Measurements from ENCODE around the gene RND3. TPM values are rescaled to one million over a fixed set of nuclear protein-coding genes. Genes with fewer than 3 reads are reported as not detected.

Gene RND3
- total and polyA plus RNA-seq, 8 donors, result 10.3 to 58.2 (median 27.1) TPM

DNA sequence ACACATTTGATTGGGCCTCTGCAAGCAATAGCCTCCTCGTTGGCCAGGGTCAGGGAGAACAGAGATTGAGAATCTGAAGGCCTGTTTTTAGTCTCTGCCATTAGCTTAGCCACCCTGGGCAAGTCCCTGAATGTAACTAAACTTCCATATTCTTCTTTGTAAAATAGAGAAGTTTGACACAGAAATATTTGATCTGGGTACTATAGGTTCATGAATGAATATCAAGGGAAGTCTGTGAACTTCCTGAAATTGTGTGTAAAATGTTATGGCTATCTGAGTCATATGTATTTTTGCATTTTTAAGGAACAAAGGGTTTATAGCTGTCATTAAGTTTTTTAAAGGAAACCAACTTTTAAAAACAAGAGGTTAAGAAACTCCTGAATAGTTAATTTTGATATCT lies 23.2 kb downstream of the RND3 start:
- no peak for TF ChIP-seq EP300 (IDR thresholded peaks at IDR 0.05)
- TF ChIP-seq POLR2A (IDR thresholded peaks at IDR 0.05), result no peak
- TF ChIP-seq POLR2AphosphoS5 (IDR thresholded peaks at IDR 0.05), result no peak
- TF ChIP-seq, protein P1, sequence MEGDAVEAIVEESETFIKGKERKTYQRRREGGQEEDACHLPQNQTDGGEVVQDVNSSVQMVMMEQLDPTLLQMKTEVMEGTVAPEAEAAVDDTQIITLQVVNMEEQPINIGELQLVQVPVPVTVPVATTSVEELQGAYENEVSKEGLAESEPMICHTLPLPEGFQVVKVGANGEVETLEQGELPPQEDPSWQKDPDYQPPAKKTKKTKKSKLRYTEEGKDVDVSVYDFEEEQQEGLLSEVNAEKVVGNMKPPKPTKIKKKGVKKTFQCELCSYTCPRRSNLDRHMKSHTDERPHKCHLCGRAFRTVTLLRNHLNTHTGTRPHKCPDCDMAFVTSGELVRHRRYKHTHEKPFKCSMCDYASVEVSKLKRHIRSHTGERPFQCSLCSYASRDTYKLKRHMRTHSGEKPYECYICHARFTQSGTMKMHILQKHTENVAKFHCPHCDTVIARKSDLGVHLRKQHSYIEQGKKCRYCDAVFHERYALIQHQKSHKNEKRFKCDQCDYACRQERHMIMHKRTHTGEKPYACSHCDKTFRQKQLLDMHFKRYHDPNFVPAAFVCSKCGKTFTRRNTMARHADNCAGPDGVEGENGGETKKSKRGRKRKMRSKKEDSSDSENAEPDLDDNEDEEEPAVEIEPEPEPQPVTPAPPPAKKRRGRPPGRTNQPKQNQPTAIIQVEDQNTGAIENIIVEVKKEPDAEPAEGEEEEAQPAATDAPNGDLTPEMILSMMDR (IDR thresholded peaks at IDR 0.05), result no peak
- Histone ChIP-seq H3K36me3 (peaks cover 3 to 13% (median 7%) of the 10 kb centered on the region in 4 donors), H3K4me3 (no peak overlapping the region), H3K27me3 (no peaks in the 10 kb centered on the region), H3K9me3 (no peaks in the 10 kb centered on the region), H3K27ac (no peak overlapping the region), H3K4me1 (peaks cover 0 to 25% (median 11%) of the 10 kb centered on the region in 4 donors)
- intact Hi-C loops (cut with DNase I; ENCODE audit: low total_unique reads), result no loop called here
- WGBS, 5 donors, result 3 to 53% (median 29%) methylated on average over 1 of the region's 1 CpG
- no peak for DNase-seq

DNA sequence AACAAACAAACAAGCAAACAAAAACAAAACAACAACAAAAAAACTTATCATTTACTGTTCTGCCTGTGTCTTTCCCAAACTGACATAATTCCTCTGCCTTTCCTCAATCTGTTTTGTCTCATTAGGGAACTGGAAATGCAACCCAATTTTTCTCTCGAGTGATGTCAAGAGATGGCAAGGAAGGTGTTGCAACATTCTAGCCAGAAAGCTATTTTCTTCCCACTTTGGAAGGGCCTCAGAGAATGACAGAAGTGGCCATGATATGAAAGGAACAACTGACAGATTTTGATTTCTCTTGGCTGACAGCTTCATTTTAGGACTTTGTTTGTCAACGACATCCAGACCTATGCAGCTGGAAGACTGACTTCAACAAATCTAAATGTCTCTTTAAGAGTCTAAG lies 24.7 kb downstream of the RND3 start:
- H3K4me1 ChIP-seq, result peaks cover 0 to 15% (median 7%) of the 10 kb centered on the region in 4 donors
- no peak overlapping the region for H3K4me3 ChIP-seq
- intact Hi-C loops (cut with DNase I; ENCODE audit: low total_unique reads), result no loop called here
- no peak overlapping the region for H3K27ac ChIP-seq
- no peak for DNase-seq
- H3K27me3 ChIP-seq, result no peaks in the 10 kb centered on the region
- no peaks in the 10 kb centered on the region for H3K36me3 ChIP-seq
- no peaks in the 10 kb centered on the region for H3K9me3 ChIP-seq
- 75 to 90% (median 88%) methylated on average over 2 of the region's 2 CpGs for WGBS, 5 donors
- TF ChIP-seq POLR2A (IDR thresholded peaks at IDR 0.05), result no peak
- no peak for TF ChIP-seq POLR2AphosphoS5 (IDR thresholded peaks at IDR 0.05)
- TF ChIP-seq EP300 (IDR thresholded peaks at IDR 0.05), result no peak
- TF ChIP-seq, protein P1 (IDR thresholded peaks at IDR 0.05), result no peak

DNA sequence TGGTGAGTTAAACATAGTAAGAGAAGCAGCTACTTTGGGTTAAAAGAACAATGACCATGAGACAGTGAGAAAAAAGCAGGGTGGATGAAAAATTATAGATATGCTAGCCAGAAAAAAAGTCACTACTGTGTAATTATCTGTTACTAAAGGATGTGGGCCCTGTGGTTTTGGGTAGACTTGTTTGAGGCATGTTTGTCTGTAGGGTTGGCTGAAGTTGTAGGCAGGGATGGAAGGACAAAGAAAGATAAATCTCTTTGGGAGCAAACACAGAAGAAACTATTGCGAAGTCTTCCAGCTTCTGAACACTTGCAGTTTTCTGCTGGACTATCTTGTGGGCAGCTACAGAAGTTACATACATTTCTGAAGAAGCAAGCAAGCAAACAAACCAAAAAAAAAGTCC lies 28.2 kb downstream of the RND3 start:
- Histone ChIP-seq H3K27ac (no peak overlapping the region), H3K4me1 (no peaks in the 10 kb centered on the region), H3K27me3 (no peaks in the 10 kb centered on the region), H3K36me3 (no peaks in the 10 kb centered on the region), H3K9me3 (no peaks in the 10 kb centered on the region), H3K4me3 (no peak overlapping the region)
- TF ChIP-seq, protein P1 (IDR thresholded peaks at IDR 0.05), result no peak
- no peak for TF ChIP-seq POLR2AphosphoS5 (IDR thresholded peaks at IDR 0.05)
- TF ChIP-seq EP300 (IDR thresholded peaks at IDR 0.05), result no peak
- TF ChIP-seq POLR2A (IDR thresholded peaks at IDR 0.05), result no peak
- DNase-seq, result no peak
- intact Hi-C loops (cut with DNase I; ENCODE audit: low total_unique reads), result no loop called here
- 89 to 97% (median 94%) methylated on average over 1 of the region's 1 CpG for WGBS, 5 donors

GRCh38 chr2:150450765-150451164 lies 36.7 kb downstream of the RND3 start:
- H3K4me3 ChIP-seq, result no peak overlapping the region
- DNase-seq, result no peak
- intact Hi-C loops (cut with DNase I; ENCODE audit: low total_unique reads), result no loop called here
- H3K4me1 ChIP-seq, result no peaks in the 10 kb centered on the region
- WGBS, 5 donors, result 78 to 91% (median 89%) methylated on average over 3 of the region's 3 CpGs
- H3K27me3 ChIP-seq, result no peaks in the 10 kb centered on the region
- H3K27ac ChIP-seq, result no peak overlapping the region
- TF ChIP-seq POLR2AphosphoS5 (IDR thresholded peaks at IDR 0.05), result no peak
- no peak for TF ChIP-seq EP300 (IDR thresholded peaks at IDR 0.05)
- no peak for TF ChIP-seq POLR2A (IDR thresholded peaks at IDR 0.05)
- TF ChIP-seq, protein P1 (IDR thresholded peaks at IDR 0.05), result no peak
- no peaks in the 10 kb centered on the region for H3K9me3 ChIP-seq
- no peaks in the 10 kb centered on the region for H3K36me3 ChIP-seq
